Activated T-cell treated with anti-CD3 and anti-CD28 coated beads for 48 hours (primary cell): ENCODE results near the gene C2CD5.
"Not testable (repeated sequence)": the region's sequence is repeated elsewhere in the genome, so short reads cannot be mapped to it uniquely, and the experiment has no call there.

Source experiments
- DNase-seq: peaks from one replicate; pipeline ENCODE4 v3.0.0-alpha.2; 2020; ENCODE audit warnings: low read depth

Gene C2CD5

DNA sequence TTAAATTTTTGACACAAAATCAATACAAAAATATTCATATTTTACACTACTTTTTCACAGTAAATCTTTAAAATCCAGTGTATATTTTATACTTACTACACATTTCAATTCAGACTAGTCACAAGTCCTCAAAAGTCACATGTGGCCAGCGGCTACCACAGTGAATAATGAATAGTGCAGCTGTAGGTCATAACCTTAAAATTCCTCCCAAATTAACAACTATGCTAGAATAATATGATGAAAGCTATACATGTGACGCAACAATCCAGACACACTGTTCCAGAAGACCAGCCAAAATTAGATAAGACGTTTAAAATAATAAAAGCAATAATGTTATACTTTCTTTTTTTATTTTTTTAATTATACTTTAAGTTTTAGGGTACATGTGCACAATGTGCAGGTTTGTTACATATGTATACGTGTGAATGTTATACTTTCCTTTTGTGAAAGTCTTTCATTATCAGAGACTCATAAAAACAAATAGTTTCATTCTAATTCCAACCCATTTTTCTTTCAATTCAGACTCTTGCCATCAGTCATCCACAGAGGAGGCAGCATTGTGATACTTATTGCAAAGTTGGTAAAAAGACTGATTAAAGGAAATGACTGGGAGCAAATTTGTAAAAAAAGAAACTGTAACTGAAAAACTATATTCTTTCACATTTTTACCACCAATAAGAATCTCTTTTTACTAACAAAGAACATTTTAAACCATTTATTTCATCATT, 67.0 kb downstream of the C2CD5 start:
- no peak for DNase-seq

GRCh38 chr12:22476133-22476532, 68.2 kb downstream of the C2CD5 start:
- no peak for DNase-seq

DNA sequence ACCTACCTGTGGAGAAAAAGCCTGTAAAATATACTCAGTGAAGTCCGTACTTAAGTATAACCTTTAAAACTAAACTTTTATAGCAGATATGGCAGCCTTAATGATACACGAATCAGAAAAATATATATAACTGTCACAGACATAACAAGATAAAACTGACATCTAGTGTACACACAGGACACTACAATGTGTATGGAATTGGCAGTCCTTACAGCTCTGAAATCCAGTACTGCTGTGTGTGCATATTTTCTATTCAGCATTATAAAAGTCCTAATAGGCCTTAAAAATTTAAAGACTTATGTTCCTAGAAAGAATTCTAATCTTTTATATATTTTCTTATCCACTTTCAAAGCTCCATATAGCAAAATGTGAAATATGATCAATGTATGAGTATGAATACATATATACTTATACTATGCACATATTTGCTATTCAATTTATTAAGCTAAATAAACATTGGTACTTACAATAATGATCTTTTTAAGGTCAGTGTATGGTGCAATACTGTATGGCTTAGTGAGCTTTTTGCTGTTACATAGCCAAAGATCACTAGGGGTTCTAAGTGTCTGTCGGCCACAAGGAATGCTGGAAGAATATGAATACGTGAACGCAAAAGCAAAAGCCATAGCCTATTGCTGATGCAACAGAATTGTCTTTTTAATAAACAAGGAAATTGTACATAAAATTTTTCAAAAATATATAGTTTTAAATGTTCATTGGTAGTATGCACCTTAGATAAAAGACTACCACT, 69.2 kb downstream of the C2CD5 start:
- no peak for DNase-seq

GRCh38 chr12:22473212-22473611, 71.1 kb downstream of the C2CD5 start:
- DNase-seq = no peak

DNA sequence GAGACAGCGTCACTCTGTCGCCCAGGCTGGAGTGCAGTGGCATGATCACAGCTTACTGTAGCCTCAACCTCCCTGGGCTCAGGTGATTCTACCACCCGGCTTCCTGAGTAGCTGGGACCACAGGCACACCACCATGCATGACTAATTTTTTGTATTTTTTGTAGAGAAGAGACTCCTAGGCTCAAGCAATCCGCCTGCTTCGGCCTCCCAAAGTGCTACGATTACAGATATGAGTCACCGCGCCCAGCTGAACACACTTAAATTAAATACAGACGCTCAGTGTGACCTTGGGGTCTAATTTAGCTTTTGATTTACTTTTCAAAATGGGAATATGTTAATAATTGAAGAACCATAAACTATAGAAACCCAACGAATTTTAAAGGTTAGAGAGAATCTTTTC, 77.2 kb downstream of the C2CD5 start:
- DNase-seq = no peak

DNA sequence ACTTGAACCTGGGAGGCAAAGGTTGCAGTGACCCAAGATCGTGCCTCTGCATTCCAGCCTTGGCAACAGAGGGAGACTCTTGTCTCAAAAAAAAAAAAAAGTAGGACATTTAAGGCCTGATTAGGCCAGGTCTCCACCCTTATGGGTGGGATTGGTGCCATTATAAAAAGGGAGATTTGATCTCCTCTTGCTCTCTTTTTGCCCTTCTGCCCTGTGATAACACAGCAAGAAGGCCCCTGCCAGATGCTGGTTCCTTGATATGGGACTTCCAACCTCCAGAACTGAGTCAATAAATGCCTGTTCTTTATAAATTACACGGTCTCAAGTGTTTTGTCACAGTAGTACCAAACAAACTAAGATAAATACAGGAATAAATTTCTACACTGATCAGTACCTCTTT, 81.0 kb downstream of the C2CD5 start:
- no peak for DNase-seq

GRCh38 chr12:22461786-22462185, 82.6 kb downstream of the C2CD5 start:
- no peak for DNase-seq

DNA sequence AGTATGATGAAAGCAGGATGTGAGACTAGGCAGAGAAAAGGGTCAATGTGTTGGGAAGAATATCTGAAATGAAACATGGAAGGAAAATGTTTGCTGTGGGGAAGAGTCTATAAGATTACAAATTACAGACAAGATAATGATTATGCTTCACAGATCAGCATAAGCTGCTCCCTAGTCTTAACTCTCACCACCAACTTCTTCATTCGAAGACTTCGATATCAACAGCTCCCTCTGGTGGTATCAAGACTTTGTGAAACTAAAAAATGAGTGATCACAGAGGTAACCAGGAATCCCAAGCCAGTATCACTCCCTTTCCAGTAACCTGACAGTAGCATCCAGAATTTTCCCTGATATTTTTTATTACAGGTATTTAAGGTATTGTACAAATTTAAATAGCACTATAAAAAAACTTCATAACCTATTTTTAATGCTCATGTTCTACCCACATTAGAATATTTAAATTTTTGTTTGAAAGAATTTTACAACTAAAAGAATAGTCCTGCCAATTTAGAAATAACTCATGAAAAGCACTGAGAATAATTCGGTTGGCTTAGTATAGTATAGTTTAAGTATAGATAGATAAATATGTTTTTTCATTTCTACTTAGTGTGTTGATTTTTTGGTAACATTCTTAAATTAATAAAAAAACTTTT, 84.4 kb downstream of the C2CD5 start:
- no peak for DNase-seq

DNA sequence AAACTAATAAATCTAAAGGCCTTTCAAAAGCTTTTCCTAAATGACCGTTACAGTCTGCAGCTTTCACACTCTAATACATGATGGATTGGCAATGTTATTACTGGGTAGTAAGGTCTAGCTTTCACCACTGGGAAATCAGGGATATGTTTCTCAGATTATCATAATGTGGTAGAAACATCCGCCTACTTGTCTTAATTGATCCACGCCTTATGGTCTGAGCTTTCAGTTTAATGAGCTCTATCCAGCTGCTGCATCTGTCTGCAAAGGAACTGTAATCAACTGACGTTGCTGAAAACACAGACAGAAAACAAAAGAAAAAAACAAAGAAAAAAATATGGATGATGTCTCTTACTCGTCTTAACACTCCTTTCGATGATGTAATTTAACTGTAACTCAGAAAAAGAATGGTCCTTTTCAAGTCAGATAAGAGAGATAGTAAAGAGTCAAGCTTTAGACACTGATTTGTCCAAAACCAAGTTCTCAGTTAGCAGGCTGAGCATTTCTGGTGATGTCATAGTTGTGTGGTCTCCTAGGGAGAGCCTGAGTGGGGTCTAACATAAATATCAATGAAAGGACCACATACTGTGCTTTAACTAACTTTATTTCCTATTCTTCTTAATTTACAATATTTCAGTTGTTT, 85.9 kb downstream of the C2CD5 start:
- no peak for DNase-seq

DNA sequence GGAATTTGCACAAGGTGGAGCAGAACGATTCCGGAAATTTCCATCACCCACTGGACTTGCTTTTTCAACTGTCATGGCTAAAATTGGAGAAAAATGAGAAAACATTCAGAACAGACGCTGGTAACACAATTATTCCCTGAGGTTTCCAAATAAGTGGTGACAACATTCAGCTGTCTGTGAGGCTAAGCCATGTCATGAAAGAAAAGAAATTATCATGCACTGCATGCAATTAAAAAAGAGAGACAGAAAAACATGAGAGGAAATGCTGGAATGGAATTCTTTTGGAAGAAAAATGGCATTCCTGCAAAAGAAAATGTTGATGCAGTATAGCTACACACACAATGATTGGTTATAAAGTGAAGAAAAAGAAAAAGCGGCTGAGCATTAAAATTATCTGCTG, 87.3 kb downstream of the C2CD5 start:
- no peak for DNase-seq

- no peak for DNase-seq
Measured at GRCh38 chr12:22453511-22453910, 90.8 kb downstream of the C2CD5 start.

GRCh38 chr12:22447223-22447622, 97.1 kb downstream of the C2CD5 start:
- DNase-seq = no peak

DNA sequence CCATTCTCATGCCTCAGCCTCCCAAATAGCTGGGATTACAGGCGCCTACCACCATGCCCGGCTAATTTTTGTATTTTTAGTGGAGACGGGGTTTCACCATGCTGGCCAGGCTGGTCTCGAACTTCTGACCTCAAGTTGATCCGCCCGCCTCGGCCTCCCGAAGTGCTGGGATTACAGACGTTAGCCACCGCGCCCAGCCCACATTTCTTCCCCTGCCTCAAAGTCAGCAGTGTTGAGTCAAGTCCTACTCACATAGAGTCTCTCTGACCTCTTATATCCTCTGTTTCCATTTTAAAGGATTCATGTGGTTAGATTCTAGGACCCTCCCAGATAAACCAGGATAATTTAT, 100.1 kb downstream of the C2CD5 start:
- DNase-seq = not testable (repeated sequence)

DNA sequence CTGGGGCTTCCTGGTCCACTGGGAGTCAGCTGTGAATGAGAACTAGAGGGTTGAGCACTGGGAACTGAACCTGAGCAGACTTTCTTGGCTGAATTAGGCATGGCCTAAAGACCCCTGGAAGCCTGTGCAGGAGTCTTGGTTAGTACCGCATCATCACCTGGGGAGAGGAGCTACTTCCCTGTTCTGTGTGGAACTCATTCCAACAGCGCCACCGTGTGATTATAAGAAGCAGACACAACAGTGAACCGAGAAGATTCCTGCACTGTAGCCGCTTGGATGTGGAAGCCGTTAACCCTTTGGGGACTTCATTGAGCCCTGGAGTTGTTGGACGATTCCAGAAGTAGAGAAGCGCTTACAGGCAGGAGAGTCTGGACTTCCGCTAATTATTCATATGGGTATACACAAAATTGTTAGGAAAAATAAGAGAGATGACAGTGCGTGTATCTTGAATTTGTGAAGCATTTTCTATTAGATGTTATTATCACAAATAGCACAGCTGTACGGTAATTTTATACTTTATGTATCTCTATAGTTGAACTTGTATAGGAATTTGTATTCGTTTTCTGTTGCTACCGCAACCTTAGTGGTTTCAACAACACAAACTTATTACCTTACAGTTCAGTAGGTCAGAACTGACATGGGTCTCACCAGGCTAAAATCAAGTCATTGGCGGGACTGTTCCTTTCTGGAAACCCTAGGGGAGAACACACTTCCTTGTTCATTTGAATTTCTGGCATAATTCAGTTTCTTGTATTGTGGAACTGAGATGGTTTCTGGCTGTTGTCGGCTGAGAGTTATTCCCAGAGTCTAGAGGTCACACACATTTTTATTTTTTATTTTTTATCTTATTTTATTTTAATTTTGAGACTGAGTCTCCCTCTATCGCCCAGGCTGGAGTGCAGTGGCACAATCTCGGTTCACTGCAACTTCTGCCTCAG, 100.7 kb downstream of the C2CD5 start:
- DNase-seq = peak; percentile 13

- no peak for DNase-seq
Measured at GRCh38 chr12:22437031-22437806, 107.1 kb downstream of the C2CD5 start.

- DNase-seq = no peak
Measured at GRCh38 chr12:22435583-22435982, 108.8 kb downstream of the C2CD5 start.

DNA sequence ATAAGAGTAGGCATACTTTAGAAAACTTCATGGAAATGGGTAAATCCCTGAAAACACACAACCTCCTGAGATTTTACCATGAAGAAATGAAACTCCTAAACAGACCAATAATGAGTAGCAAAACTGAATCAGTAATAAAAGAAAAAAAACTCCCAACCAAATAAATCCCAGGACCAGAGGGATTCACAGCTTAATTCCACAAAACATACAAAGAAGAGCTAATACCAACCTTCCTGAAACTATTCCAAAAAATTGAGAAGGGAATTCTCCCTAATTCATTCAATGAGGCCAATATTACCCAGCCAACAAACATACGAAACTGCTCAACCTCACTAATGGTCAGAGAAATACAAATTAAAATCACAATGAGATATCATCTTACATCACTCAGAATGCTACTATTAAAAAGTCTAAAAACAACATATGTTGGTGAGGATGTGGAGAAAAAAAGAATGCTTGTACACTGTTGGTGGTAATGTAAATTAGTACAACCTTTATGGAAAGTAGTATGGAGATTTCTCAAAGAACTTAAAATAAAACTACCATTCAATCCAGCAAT, 112.6 kb downstream of the C2CD5 start:
- no peak for DNase-seq

DNA sequence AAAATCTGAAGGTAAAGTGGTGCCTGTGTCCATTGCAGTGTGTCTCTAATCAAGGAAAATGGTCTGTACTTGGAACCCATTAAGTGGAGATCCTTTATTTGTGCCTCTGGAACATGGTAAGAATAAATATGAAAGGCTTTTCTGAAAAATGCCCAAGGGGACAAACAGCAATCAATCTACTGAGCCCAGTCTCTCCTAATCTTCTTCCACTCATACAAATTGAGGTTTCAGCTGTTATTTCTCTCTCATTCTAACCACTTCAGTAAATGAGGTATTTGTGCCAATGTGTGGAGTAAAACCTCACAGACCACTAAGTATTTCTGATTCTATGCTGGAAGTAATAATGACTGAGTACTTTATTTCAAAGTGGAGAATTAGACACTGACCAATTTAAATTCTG, 127.5 kb downstream of the C2CD5 start:
- no peak for DNase-seq

GRCh38 chr12:22415342-22416309, 128.7 kb downstream of the C2CD5 start:
- DNase-seq = no peak
